LoVo (cell line): ENCODE measurements around the gene SESN2.
"Not testable (repeated sequence)": the region's sequence is repeated elsewhere in the genome, so short reads cannot be mapped to it uniquely, and the experiment has no call there.

Source experiments
- DNase-seq: peaks from one replicate; pipeline ENCODE4 v3.0.0-alpha.2; 2016; ENCODE audit warnings: low spot score

SESN2 gene

GRCh38 chr1:28288487-28288886, 29.2 kb downstream of the SESN2 start:
- DNase-seq, result no peak

- no peak for DNase-seq
Measured at GRCh38 chr1:28290851-28291250, 31.5 kb downstream of the SESN2 start.

- DNase-seq, result no peak
Measured at GRCh38 chr1:28291711-28292110, 32.4 kb downstream of the SESN2 start.

GRCh38 chr1:28295936-28296335, 36.6 kb downstream of the SESN2 start:
- DNase-seq, result no peak

- peak; percentile 35 for DNase-seq
Measured at GRCh38 chr1:28296401-28297261, 37.3 kb downstream of the SESN2 start.

- DNase-seq, result no peak
Measured at GRCh38 chr1:28297826-28298225, 38.5 kb downstream of the SESN2 start.

GRCh38 chr1:28298438-28298837, 39.1 kb downstream of the SESN2 start:
- DNase-seq, result no peak

- DNase-seq, result no peak
Measured at GRCh38 chr1:28301368-28302174, 42.3 kb downstream of the SESN2 start.

- no peak for DNase-seq
Measured at GRCh38 chr1:28302247-28302646, 42.9 kb downstream of the SESN2 start.

- no peak for DNase-seq
Measured at GRCh38 chr1:28306301-28306949, 47.1 kb downstream of the SESN2 start.

GRCh38 chr1:28308750-28309149, 49.4 kb downstream of the SESN2 start:
- DNase-seq, result no peak

- no peak for DNase-seq
Measured at GRCh38 chr1:28309702-28310101, 50.4 kb downstream of the SESN2 start.

GRCh38 chr1:28313702-28314546, 54.6 kb downstream of the SESN2 start:
- peak; percentile 37 for DNase-seq

- no peak for DNase-seq
Measured at GRCh38 chr1:28314547-28314941, 55.2 kb downstream of the SESN2 start.

GRCh38 chr1:28317014-28317413, 57.7 kb downstream of the SESN2 start:
- DNase-seq, result no peak

GRCh38 chr1:28322194-28322593, 62.9 kb downstream of the SESN2 start:
- DNase-seq, result peak; percentile 86

- no peak for DNase-seq
Measured at GRCh38 chr1:28323720-28324119, 64.4 kb downstream of the SESN2 start.

- DNase-seq, result no peak
Measured at GRCh38 chr1:28326515-28326914, 67.2 kb downstream of the SESN2 start.

- no peak for DNase-seq
Measured at GRCh38 chr1:28326984-28327383, 67.7 kb downstream of the SESN2 start.

GRCh38 chr1:28327431-28327830, 68.1 kb downstream of the SESN2 start:
- DNase-seq, result not testable (repeated sequence)

- no peak for DNase-seq
Measured at GRCh38 chr1:28328228-28328648, 68.9 kb downstream of the SESN2 start.
